GM19372 (cell line): ENCODE data around the gene RBFOX2.

ENCODE experiments used
- ATAC-seq: cut with Tn5 transposase; IDR thresholded peaks from one replicate; pipeline ENCODE4 v1.9.1; 2021; ENCODE audit warnings: mild to moderate bottlenecking, low read depth, moderate library complexity; ENCODE audit not compliant: unreplicated experiment

The RBFOX2 gene

DNA sequence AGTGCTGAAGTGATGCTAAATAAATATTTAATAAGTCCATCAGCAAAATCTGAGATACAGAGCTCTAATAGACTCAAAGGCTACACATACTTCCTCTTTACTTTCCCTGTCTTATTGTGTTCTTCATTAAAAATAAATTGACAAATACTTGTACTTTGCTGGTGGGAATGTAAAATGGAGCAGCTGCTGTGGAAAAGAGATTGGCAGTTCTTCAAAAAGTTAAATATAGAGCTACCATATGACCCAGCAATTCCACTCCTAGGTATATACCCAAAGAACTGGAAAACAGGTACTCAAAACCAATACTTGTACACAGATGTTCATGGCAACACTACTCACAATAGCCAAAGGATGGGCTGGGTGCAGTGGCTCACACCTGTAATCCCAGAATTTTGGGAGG, 76.0 kb downstream of the RBFOX2 start:
- ATAC-seq, result no peak

DNA sequence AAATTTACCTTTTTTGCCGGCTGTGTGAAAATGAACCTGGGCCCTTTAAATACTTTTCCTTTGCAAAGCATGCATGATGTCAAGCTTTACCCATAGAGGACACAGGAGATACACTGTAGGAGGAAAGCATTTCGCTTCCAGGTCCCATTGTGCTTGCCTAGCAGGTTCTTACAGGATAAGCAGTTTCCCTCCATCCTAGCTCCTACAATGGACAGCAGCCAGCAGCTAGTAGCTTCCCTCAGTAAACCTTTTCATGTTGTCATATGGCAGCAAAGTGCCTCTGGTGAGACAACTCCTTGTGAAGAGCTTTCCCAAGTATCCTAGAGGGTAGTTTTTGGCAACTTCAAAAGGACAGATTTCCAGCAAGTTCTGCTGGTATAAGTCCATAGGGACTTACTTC, 78.4 kb downstream of the RBFOX2 start:
- ATAC-seq, result no peak

DNA sequence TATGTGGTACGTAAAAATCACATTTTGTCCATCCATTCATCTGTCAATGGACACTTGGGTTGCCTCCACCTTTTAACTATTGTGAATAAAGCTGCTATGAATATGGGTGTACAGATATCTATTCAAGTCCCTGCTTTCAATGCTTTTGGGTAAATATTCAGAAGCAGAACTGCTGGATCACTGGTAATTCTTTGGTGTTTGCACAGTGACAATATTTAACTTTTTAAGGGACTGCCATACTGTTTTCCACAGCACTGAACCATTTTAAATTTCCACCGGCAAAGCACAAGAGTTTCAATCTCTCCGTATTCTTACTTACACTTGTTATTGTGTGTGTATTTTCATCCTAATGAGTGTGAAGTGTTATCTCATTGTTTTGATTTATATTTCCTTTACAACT, 79.4 kb downstream of the RBFOX2 start:
- ATAC-seq, result no peak

DNA sequence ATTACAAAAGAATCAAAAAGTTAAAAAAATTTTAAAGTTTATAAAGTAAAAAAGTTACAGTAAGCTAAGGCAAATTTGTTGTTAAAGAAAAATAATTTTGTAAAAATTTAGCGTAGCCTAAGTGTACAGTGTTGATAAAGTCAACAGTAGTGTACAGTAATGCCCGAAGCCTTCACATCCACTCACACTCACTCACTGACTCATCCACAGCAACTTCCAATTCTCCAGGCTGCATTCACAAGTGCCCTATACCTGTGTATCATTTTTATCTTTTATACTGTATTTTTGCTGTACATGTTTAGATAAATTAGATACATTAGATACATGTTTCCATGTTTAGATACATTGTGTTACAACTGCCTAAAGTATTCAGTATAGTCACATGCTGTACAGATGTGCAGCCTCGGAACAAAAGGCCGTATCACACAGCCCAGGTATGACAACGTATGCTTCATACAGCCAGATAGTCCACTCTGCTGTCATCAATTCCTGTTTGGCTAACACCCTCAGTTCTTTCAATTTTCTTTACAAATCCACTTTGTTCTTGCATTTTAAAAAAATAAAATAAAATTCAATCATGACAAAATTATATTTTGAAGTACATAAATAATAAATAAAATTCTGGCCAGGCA, 80.7 kb downstream of the RBFOX2 start:
- no peak for ATAC-seq

- no peak for ATAC-seq
Observed at GRCh38 chr22:35944458-35944857, 84.2 kb downstream of the RBFOX2 start.

DNA sequence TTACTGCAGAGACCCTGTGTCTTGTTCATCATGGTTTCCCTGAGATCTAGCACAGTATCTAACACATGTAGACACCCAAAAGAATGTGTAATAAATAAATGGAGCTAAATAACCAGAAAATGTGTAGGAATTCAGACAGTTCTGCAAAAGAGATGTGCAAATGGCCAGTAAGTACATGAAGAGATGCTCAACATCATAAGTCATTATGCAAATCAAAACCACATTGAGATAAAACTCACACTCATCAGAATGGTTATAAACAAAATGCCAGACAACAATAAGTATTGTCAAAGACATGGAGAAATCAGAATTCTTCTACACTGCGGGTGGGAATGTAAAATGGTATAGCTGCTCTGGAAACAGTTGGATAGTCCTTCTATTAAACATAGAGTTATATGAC, 88.5 kb downstream of the RBFOX2 start:
- no peak for ATAC-seq

DNA sequence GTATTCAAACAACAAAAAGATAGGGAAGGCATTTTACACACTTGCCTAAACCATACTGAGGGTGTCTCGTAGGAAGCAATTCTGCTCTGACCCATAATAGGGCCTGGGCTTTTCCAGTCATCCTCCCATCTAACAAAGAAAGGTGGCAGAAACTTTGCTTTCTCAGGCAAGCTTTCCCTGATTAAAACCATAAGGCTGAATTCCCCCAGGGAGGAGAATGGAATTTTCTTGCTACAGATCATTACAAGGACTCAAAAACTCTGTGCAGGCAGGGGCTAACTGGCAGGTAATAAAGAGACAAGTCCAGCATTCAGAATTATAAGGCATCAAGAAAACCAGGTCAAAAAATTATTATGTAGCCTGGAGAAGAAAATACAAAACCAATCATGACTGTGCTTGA, 90.4 kb downstream of the RBFOX2 start:
- no peak for ATAC-seq

DNA sequence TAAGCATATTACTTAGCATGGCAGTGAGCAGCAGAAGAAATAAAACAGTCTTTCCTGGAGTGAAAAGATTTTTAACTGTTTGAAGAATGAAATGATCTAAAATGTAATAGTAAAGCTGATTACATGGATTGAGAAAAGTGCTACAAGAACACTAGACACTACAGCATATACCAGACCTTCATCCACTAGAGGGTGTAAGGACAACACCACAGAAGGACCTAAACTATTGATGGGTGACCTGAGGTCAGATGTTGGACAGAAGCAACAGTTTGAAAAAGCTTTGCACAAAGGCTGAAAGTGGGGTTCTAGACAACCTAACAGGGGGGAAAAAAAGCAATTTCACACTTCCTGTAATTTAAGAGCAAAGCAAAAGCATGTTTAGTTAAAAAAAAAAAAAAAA, 97.7 kb downstream of the RBFOX2 start:
- ATAC-seq, result no peak

- ATAC-seq, result no peak
Observed at GRCh38 chr22:35928285-35928798, 100.3 kb downstream of the RBFOX2 start.

GRCh38 chr22:35923026-35923425, 105.6 kb downstream of the RBFOX2 start:
- ATAC-seq, result no peak

DNA sequence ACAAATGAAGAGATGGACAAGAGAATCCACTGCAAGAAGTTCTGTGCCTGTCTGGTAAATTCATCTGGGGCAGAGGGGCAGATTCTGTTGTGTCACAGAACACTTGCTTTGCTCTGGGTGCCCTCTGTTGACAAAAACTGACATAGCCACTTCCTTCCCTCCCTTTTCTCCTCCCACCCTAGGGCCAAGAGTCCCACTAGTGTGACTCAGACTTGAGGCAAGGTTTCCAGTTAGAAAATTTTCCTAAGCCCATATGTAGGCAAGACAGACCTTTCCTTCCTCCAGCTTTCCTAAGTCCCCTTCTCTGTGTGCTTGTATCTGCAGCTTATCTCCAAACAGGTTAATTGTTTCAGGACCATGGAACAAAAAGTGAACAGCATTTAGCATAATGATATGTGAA, 106.8 kb downstream of the RBFOX2 start:
- no peak for ATAC-seq

DNA sequence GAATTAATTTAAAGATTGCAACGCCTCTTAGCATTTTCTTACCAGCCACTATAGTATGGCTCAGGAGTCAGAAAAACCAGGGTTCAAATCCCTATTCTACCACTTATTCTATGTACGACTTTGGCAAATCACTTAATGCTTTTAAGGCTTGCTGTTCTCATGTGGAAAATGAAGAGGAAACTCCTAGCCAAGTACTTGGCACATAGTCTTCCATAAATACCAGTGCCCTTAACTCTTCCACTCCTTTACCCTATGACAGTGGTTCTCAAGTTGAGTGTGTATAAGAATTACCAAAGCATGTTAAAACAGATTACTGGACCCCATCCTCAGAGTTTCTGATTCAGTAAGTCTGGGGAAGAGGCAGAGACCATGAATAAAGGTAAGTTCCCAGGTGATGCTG, 107.6 kb downstream of the RBFOX2 start:
- no peak for ATAC-seq

GRCh38 chr22:35919002-35919542, 109.6 kb downstream of the RBFOX2 start:
- ATAC-seq, result no peak

DNA sequence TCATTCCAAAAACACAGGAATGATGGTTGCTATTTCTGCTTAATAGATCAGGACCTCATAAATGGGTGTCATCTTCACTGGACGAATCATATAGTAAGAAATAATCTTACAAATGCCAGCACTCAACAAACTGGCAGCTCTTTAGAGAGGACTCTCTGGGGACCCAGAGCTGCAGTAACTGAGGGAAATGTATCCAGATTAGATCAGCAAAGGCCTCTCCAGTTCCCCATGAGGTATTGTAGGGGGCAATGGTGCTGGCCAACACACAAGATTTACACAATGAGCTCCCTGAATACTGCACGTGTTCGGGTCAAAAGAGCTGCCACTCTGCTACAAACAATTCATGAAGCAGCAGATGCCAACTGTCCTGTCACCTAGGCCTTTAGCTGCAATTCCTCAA, 110.2 kb downstream of the RBFOX2 start:
- no peak for ATAC-seq

DNA sequence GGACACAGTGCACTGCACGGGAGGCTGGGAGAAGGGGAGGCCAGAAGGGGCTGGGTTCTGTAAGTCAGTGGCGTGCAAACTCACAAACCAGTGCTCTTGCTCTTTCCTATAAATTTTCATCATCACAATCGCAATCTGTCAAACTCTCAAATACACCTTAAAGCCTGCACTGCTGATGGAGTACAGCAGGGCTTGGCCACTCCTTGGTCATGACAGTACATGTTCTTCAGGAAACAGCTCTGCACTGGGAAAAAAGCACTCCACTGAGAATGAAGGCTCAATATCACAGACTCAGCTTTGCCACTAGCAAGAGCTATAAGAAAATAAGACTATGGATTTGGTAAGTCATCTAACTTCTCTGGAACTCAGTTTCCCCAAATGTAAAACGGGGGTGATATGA, 111.0 kb downstream of the RBFOX2 start:
- ATAC-seq, result no peak

GRCh38 chr22:35915477-35916013, 113.1 kb downstream of the RBFOX2 start:
- ATAC-seq, result no peak

GRCh38 chr22:35914665-35915476, 113.8 kb downstream of the RBFOX2 start:
- no peak for ATAC-seq

DNA sequence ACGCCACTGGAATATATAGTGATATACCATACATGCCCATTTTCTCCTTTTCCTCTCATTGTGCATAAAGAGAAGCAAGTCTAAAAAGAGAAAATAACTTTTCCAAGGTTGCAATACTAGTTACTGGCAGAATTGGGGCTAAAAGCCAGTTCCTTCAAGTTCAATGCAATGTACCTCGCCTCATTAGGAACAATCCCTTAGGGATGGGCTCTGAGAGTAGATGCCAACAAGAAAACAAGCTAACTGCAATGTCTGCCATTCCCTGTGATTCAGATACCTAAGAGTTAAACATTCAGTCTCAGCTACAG, 114.3 kb downstream of the RBFOX2 start:
- ATAC-seq, result no peak

DNA sequence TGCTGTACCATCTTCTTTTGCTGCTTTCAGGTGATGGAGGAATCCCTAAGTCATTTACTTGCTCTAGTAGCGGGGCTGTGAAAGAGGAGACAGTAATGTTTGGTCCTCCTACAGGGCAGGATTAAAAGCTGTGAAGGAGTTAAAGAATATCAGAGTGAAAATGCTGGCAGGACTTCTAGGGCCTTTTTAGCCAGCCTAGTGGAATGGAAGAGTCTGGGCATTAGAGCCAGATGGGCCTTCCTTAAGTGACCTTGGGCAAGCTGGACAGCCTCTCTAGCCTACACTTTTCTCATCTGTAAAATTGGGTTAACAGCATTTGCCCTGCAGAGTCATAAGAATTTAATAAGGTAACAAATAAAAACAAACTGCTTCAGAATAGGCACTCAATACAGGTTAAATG, 114.7 kb downstream of the RBFOX2 start:
- no peak for ATAC-seq

GRCh38 chr22:35912658-35913057, 116.0 kb downstream of the RBFOX2 start:
- no peak for ATAC-seq

GRCh38 chr22:35911877-35912276, 116.7 kb downstream of the RBFOX2 start:
- no peak for ATAC-seq

DNA sequence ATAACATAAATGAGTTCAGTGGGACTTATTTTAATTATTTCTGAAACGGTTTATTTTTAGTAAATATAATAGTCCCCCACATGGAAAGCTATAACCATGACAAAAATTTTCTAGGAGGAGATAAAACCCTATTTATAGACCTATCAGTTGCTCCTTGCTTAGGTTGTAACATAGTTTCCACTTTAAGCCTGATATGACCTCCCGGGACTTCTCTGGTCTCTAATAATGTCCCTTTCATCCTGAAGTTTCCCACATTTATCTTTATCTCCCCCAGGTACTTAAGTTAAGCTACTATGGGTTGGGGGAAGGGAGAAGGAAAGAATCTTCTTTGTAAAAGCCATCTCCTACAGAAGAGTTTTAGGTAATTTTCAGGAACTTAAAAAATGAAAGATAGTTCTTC, 117.7 kb downstream of the RBFOX2 start:
- ATAC-seq, result no peak
